Subcutaneous abdominal adipose tissue (tissue), 5 donors: ENCODE measurements around the gene EFCAB11.
A peak's percentile ranks its signal among the peaks of the same experiment; 100 is the strongest.
"Not testable (repeated sequence)": the region's sequence is repeated elsewhere in the genome, so short reads cannot be mapped to it uniquely, and the experiment has no call there.

Experiments
- H3K27ac ChIP-seq: one replicate; pipeline ENCODE4 v1.7.0; 2013; ENCODE audit warnings: low read depth, mild to moderate bottlenecking, inconsistent platforms, low read length, moderate library complexity
- H3K27me3 ChIP-seq, 5 donors: one replicate each; pipeline ENCODE4 v1.7.0; 2013; ENCODE audit warnings: low read length in 5 of 5, inconsistent platforms in 1 of 5; ENCODE audit not compliant: control insufficient read depth in 5 of 5, insufficient read depth in 4 of 5
- H3K36me3 ChIP-seq, 5 donors: one replicate each; pipeline ENCODE4 v1.7.0; 2013; ENCODE audit warnings: low read length in 5 of 5; ENCODE audit not compliant: control insufficient read depth in 5 of 5, insufficient read depth in 5 of 5
- H3K4me1 ChIP-seq, 5 donors: one replicate each; pipeline ENCODE4 v1.7.0; 2013; ENCODE audit warnings: low read length in 5 of 5, mild to moderate bottlenecking in 3 of 5, moderate library complexity in 1 of 5; ENCODE audit not compliant: control insufficient read depth in 5 of 5, insufficient read depth in 5 of 5
- H3K4me3 ChIP-seq, 5 donors: one replicate each; pipeline ENCODE4 v1.7.0; 2013; ENCODE audit warnings: low read length in 5 of 5, low read depth in 1 of 5
- H3K9ac ChIP-seq, 5 donors: one replicate each; pipeline ENCODE4 v1.7.0; 2013; ENCODE audit warnings: low read length in 5 of 5, mild to moderate bottlenecking in 4 of 5, moderate library complexity in 3 of 5
- H3K9me3 ChIP-seq, 5 donors: one replicate each; pipeline ENCODE4 v1.7.0; 2013; ENCODE audit warnings: low read length in 5 of 5; ENCODE audit not compliant: control insufficient read depth in 5 of 5
- donor health status: healthy.
- donor health status: healthy.
- donor health status: healthy.
- donor health status: healthy.
- donor health status: healthy.

EFCAB11 gene

GRCh38 chr14:89889626-89890025 lies 64.9 kb downstream of the EFCAB11 start:
- no peak overlapping the region for H3K9ac ChIP-seq
- H3K27me3 ChIP-seq: no peaks in the 10 kb centered on the region
- no peaks in the 10 kb centered on the region for H3K36me3 ChIP-seq
- H3K9me3 ChIP-seq: no peaks in the 10 kb centered on the region
- peak overlapping the region; percentile 82 for H3K27ac ChIP-seq
- no peak overlapping the region for H3K4me3 ChIP-seq
- peaks cover 0 to 11% (median 8%) of the 10 kb centered on the region in 5 donors for H3K4me1 ChIP-seq

- Histone ChIP-seq H3K4me1 (peaks cover 0 to 6% (median 3%) of the 10 kb centered on the region in 5 donors), H3K4me3 (no peak overlapping the region), H3K9me3 (no peaks in the 10 kb centered on the region), H3K36me3 (no peaks in the 10 kb centered on the region), H3K27me3 (no peaks in the 10 kb centered on the region), H3K9ac (no peak overlapping the region), H3K27ac (no peak overlapping the region)
These were observed 69.8 kb downstream of the EFCAB11 start for GRCh38 chr14:89884761-89885160.

GRCh38 chr14:89881839-89882238 lies 72.7 kb downstream of the EFCAB11 start:
- Histone ChIP-seq H3K9ac (no peak overlapping the region), H3K27me3 (no peaks in the 10 kb centered on the region), H3K36me3 (no peaks in the 10 kb centered on the region), H3K9me3 (no peaks in the 10 kb centered on the region), H3K27ac (no peak overlapping the region), H3K4me1 (peaks cover 0 to 2% (median 0%) of the 10 kb centered on the region in 5 donors), H3K4me3 (no peak overlapping the region)

GRCh38 chr14:89874091-89874490 lies 80.4 kb downstream of the EFCAB11 start:
- not testable (repeated sequence) for H3K27ac ChIP-seq, H3K4me3 ChIP-seq, H3K9me3 ChIP-seq, H3K27me3 ChIP-seq, H3K9ac ChIP-seq, H3K36me3 ChIP-seq
- H3K4me1 ChIP-seq: peaks cover 0 to 15% (median 7%) of the 10 kb centered on the region in 5 donors

- Histone ChIP-seq H3K36me3 (no peaks in the 10 kb centered on the region), H3K9ac (no peak overlapping the region), H3K27ac (no peak overlapping the region), H3K4me1 (peaks cover 0 to 7% (median 3%) of the 10 kb centered on the region in 5 donors), H3K27me3 (no peaks in the 10 kb centered on the region), H3K4me3 (no peak overlapping the region), H3K9me3 (peaks cover 0 to 8% (median 0%) of the 10 kb centered on the region in 5 donors)
These were observed 84.2 kb downstream of the EFCAB11 start for GRCh38 chr14:89870316-89870715.

GRCh38 chr14:89869606-89870005 lies 84.9 kb downstream of the EFCAB11 start:
- Histone ChIP-seq H3K9me3 (peaks cover 0 to 8% (median 0%) of the 10 kb centered on the region in 5 donors), H3K4me1 (no peaks in the 10 kb centered on the region), H3K27ac (no peak overlapping the region), H3K36me3 (no peaks in the 10 kb centered on the region), H3K9ac (no peak overlapping the region), H3K27me3 (no peaks in the 10 kb centered on the region), H3K4me3 (no peak overlapping the region)

GRCh38 chr14:89866458-89866857 lies 88.1 kb downstream of the EFCAB11 start:
- Histone ChIP-seq H3K4me1 (peaks cover 0 to 6% (median 0%) of the 10 kb centered on the region in 5 donors), H3K36me3 (no peaks in the 10 kb centered on the region), H3K27ac (no peak overlapping the region), H3K4me3 (no peak overlapping the region), H3K9ac (no peak overlapping the region), H3K27me3 (no peaks in the 10 kb centered on the region), H3K9me3 (peaks cover 0 to 8% (median 0%) of the 10 kb centered on the region in 5 donors)

- no peaks in the 10 kb centered on the region for H3K27me3 ChIP-seq
- H3K36me3 ChIP-seq: no peaks in the 10 kb centered on the region
- H3K9ac ChIP-seq: no peak overlapping the region
- peaks cover 0 to 6% (median 0%) of the 10 kb centered on the region in 5 donors for H3K4me1 ChIP-seq
- H3K27ac ChIP-seq: no peak overlapping the region
- H3K4me3 ChIP-seq: no peak overlapping the region
- peaks cover 0 to 8% (median 3%) of the 10 kb centered on the region in 5 donors for H3K9me3 ChIP-seq
These were observed 89.4 kb downstream of the EFCAB11 start for GRCh38 chr14:89865153-89865552.

- H3K9me3 ChIP-seq: peaks cover 0 to 5% (median 3%) of the 10 kb centered on the region in 5 donors
These were observed 91.7 kb downstream of the EFCAB11 start for GRCh38 chr14:89862856-89863255.

GRCh38 chr14:89861630-89862029 lies 92.9 kb downstream of the EFCAB11 start:
- peaks cover 0 to 3% (median 0%) of the 10 kb centered on the region in 5 donors for H3K9me3 ChIP-seq
- H3K27me3 ChIP-seq: no peaks in the 10 kb centered on the region
- H3K4me1 ChIP-seq: peaks cover 0 to 6% (median 0%) of the 10 kb centered on the region in 5 donors
- H3K27ac ChIP-seq: no peak overlapping the region
- no peak overlapping the region for H3K4me3 ChIP-seq
- no peaks in the 10 kb centered on the region for H3K36me3 ChIP-seq
- no peak overlapping the region for H3K9ac ChIP-seq

More at GRCh38 chr14:89862856-89863255, 91.7 kb downstream of the EFCAB11 start:
- H3K4me1 ChIP-seq: peaks cover 0 to 6% (median 0%) of the 10 kb centered on the region in 5 donors
- no peak overlapping the region for H3K4me3 ChIP-seq
- no peaks in the 10 kb centered on the region for H3K27me3 ChIP-seq
- H3K9ac ChIP-seq: no peak overlapping the region
- H3K36me3 ChIP-seq: no peaks in the 10 kb centered on the region
- no peak overlapping the region for H3K27ac ChIP-seq
